Endometrium (tissue), 2 donors: ENCODE measurements around the gene BMPER.

Source experiments
- FAIRE-seq: peaks from 2 replicates; lab custom pipeline; 2012; peaks lifted over from hg19 to GRCh38; lab: Jason Lieb, UNC
- donor health status: control.
- donor health status: control.

BMPER gene

DNA sequence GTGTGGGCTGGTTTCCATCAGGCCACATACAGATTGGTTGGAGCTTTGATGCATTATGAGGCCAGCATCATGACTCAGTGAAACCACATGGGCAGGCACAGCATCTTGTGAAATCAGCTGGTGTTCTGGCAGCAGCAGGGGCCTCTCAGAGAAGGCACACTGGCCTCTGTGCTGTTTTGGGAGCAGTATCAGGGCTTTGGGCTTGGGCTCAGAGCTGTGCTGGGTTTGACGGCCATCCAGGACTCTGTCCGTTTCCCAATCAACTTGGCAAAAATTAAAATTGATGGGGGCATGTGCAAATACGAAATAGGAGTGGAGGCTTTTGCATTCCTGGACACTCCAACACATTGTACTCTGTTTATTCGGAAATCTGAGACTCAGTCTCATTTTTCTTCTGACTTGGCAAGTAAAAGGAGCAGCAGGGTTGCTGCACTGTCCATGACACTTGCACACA lies 190.9 kb downstream of the BMPER start:
- no peak for FAIRE-seq

DNA sequence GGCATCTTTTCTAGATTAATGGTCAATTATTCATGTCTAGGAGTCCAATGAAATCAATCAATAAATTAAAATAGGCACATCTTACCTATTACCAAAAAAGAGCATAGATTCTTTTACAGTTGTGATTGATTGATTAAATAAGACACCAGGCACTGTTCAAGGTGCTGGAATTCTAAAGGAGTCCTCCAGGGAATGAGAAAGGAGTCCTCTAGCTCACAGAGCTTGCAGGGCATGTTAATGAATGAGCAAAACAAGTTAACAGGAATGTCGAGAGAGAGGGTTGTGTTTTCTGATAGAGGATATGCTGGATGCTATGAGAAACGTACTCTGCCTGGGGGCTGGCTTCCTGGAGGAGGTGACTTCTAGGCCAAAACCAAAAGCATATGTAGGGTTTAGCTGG lies 191.4 kb downstream of the BMPER start:
- FAIRE-seq = no peak

DNA sequence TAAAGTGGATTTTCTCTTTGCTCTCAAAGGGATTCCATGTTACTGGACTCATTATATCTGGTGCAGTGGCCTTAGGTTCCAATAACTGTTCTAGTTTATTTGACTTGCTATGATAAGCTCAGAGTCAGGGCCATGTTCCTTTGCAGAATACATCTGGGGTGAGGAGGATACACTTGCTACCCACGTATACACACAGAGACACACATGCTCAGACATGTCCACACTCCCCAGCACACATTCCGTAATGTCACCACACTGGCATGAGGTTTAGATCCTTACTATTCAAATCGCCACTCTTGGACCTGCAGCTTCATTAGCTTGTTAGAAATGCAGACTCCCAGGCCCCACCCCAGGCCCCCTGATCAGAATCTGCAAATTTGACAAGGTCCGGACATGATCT lies 195.3 kb downstream of the BMPER start:
- no peak for FAIRE-seq

DNA sequence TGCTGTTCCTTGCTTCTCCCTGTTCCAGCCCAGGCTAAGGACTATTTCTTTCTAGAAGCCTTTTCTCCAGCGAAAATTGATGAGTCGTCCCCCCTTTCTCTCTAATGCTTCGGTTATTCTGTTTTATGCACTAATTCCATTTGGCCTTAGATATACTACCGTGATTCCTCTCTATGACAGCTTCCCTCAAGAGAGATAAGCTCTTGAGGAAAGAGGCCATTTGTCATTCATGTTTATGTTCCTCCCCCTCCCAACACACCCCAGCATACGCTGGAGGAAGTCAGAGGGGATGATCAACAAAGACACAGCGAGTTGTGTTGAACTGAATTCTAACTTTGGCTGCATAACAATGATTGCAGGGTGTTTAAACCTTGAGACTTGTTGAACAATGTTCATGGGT lies 198.8 kb downstream of the BMPER start:
- FAIRE-seq = no peak

DNA sequence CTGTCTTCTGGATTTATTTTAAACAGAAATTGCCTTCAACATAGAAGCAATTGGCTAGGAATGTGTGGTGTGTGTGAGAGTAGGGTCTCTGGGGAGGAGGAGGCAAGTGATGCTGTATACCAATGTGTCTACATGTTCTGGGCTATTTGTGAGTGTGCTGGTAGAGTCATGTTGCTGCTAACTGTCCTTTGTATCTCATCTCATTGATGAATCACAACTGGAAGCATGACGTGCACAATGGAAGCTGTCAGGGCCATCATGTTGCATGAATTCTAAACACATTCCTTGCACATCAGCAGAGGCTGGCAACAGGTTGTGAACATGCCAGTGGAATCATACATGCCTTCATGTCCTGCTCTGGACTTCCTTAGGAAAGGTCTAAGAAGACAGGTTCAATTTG lies 199.7 kb downstream of the BMPER start:
- FAIRE-seq = no peak

DNA sequence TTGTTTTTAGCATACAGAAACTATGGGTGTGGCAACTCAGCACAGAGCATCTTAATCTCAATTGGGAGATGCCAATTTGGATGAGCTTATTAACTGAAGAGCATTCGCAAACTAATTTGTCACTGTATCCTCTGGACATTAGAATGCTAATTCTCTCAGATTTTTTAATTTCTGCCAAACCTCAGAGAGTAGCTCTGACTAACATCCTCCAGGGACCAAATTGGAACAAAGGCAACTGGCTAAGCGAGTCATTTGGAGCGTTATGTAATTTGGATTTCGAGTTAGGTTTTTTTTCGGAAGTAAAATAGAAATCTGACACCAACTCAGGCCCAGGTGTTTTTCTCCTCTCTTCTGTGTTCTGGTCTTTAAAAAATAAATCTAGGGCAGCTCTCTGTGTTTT lies 201.9 kb downstream of the BMPER start:
- FAIRE-seq = no peak

DNA sequence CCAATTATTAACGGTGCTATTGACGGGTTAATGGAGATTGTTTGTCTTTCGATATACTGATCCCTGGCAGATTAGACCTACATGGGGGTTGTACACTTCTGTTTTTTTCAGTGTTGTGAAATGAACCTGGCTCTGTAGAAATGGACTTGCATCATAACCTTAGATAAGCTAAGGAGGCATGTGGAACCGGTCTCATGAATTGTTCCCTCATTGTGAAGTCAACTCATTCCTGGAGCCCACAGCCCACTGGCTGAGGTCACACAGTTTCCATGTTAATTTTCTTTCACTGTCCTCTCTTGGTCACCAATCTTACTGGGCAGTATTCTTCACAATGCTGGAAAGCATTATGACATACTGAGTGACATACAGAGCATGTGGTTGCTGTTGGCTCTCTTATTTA lies 202.8 kb downstream of the BMPER start:
- FAIRE-seq = no peak

DNA sequence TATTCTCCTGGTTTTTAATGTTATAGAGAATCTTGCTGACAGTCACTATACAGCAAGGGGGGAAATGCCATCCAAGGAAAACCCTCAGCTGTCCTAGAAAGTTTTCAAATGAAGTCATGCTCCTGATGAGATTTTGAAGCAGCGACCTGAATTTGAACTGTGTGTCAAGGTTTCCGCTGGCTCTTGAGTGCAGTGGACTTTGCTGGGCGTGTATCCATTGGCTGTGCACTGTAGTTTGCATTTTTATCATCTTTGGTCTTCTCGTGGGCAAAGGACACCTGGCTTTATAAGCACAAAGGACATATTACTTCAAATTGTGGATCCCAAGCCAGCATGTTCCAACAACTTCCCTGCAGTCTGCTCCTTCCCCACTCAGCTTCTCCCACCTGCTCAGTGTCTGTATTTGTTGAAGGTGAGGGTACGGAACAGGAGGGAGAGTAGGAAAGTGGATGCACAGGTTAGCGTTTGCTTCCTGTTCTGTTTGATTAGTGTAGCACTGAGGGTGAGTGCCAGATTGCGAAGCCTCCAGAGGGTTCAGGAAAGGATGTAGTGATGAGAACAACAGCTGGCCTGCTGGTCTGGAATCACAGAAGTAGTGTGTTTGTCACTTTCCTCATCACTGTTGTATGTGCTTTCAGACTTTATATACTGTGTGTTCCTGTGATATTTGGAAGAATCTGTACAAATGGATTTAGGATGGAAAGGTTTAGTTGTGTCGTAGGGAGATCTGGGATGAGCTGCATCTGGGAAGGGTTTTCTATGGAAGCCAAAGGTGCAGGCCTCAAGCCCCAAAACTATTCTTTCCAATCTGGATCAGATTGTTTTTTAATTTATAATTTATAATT lies 204.8 kb downstream of the BMPER start:
- no peak for FAIRE-seq

DNA sequence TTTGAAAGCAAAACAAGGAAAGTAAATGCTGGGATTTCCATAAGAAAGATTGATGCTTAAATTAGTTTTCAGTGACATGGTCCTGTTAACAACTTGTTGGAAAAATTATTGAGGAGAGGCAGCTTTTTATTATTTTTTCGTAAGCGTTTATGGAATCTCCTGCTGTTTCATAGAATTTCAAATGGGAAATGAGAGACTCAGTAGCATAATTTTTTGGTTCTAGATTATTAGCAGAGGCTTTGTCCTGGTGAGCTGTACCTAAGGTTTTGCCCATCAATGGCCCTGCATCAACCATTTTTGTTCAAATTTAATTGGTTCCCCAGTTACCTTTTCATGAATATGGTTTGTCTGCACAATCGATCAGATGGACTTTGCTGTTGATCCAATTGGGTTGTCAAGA lies 205.7 kb downstream of the BMPER start:
- no peak for FAIRE-seq

DNA sequence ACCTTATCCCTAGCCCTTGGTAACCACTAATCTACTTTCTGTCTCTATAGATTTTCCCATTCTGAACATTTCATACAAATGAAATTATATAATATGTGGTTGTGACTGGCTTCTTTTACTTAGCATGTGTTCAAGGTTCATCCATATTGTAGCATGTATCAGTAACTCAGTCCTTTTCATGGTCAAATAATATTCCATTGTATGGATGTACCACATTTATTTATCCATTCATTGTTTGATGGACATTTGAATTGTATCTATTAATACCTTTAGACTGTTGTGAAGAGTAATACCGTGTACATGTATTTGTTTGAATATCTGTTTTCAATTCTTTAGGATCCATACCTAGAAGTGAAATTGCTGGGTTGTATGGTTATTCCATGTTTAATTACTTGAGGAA lies 210.2 kb downstream of the BMPER start:
- FAIRE-seq = no peak

DNA sequence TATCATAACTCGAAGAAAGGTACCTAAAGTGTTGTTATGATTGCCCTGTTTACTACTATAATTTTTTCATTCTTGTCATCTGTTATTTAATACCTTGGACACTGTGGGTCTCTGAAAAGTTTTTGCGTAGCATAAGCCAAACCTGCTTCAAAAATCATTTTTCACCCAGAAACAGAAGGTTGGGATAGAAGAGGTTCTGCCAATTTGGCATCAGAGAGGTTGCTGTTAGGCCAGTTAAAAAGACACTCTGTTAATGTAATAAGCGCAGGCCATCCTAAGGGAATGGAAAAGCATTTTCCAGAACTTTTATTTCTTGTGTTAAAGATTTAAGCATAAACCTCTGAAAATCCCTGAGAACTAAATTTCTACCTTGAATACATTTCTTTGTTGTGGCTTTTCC lies 212.2 kb downstream of the BMPER start:
- no peak for FAIRE-seq

DNA sequence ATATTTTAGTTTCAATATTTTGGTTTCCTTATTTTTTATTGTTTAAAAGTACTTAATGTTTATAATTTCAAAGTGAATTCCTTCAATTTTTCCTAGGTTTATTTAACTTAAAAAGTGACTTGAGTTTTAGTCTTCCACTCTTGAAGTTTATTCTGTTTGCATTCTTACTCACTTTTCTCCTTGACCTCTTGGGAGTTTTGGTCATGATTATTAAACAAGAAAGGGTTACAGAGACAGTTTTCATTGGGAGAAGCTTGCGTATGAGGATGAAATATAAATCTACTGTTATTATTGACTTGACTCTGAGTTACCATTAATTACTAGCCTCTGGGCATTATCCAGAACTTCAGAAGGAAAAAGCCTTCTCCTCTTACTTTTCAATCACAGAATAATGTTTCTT lies 216.0 kb downstream of the BMPER start:
- FAIRE-seq = peak; percentile 100

DNA sequence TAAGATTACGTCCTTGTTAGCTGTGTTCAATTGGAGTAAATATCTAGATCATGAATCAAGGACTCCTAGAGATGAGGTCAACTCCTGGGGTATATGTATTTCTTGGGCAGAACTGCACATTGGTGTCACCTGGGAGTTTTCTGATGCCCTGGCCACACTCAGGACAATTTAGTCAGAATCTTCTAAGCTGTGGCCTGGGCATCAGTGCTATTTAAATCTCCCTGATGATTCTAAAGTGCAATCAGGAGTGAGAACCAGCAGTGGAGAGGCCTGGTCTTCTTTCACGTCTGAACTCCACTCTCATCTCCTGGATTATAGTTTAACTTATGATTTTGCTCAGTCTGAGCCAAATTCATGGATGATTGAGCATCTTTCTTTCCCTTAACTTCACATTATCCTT lies 218.0 kb downstream of the BMPER start:
- FAIRE-seq = no peak

DNA sequence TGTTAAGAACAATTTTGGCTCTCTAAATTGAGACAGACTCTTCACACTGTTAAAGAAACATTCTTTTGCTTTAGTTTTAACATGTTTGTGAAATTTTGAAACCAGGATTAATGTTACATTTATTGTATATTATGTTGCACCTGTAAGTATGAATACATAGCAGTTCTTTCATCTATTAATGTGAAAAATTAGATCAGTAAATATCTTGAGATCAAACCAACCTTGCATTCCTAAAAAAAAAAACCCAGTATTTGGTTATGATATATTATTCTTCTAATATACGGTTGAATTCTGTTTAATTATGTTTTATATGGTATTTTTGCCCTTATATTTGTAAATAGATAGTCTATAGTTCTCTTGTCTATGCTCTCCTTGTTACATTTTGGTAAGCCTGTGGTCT lies 219.4 kb downstream of the BMPER start:
- no peak for FAIRE-seq

DNA sequence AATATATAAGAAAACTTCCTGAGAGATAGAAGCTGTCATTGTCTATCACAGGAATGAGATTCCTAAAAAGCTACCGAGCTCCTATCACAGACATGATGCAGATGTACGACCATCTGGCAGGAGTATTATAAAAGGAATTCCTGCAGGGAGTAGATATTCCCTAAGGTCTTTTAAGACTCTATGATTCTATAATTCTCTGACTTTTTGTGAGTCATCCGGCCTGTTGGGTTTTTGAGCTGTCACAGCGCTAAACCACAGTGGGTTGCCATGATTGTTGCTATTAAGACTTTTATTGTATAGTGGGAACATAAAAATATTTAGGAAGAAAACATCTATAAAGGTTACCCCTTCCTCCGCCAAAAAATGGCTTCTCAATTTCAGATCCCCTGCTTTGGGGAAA lies 223.4 kb downstream of the BMPER start:
- no peak for FAIRE-seq

DNA sequence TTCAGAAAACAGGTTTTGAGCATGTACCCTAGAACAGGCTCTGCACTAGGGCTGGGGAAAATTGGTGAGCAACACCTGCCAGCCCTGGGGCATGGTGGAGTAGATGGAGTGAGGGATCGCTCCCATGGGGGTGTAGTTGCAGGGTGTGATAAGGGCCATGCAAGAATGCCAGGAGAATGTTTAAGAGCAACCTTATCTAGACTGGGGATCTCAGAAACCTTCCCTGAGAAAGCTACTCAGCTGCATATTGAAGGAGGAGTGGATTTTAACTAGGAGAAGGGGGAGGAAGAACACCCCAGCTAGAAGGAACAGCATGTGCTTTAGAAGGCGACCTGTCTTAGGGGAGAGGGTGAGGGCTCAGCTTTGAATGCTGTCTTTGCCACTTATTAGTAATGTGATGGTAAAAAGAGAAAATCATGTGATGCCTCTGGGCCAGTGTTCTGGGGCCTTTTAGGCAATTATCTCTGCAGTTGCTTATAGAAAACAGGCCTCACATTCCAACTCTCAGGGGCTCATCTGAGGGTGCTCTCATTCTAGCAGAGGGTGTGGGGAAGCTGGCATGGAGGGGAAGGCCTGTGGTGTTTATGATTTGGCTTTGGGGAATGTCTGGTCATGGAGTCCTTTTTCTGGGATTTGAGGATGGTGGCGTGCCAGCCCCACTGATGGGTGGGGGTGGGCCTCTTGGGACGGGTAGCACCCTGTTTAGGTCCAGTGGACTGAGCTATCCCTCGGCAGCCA lies 225.4 kb downstream of the BMPER start:
- FAIRE-seq = no peak

DNA sequence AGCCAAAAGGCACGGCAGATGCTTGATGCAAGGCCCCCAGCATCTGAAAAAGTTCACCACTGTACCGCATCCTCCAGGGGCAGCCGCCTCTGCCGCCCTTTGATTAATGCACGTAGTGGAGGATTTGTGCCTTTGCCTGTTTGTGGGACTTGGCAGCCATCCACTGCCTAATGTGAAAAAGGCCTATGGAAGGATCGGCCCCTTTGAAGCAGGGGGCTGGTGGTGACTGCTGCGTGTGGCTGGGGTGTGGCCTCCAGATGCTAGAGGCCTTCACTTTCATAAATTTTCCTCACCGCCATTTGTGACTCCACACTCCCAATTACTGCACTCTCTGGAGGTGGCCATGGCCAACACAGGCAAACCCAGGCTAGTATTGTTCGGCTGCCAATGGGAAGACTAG lies 226.0 kb downstream of the BMPER start:
- no peak for FAIRE-seq

DNA sequence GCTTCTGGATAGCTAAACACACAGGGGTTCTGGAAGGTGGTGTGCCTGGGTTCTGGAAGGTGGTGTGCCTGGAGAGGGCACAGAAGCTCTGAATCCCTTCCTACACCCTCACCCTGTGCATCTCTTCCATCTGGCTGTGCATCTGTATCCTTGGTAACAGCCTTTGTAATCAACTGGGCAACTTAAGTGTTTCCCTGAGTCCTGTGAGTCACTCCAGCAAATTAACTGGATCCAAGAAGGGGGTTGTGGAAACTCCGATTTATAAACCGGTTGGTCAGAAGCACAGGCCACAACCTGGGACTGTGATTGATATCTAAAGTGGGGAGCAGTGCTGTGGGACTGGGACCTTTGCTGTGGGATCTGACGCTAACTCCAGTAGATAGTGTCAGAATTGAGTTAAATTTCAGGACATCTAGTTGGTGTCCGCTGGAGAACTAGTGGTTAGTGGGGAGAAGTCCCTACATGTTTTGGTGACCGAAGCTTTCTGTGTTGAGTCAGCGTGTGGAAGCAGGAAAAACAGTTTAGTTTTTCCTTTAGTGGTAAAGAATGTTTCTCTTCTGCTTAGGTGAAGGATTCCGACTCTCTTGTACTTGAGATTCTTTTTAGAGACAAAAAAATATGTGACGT lies 228.1 kb downstream of the BMPER start:
- no peak for FAIRE-seq

DNA sequence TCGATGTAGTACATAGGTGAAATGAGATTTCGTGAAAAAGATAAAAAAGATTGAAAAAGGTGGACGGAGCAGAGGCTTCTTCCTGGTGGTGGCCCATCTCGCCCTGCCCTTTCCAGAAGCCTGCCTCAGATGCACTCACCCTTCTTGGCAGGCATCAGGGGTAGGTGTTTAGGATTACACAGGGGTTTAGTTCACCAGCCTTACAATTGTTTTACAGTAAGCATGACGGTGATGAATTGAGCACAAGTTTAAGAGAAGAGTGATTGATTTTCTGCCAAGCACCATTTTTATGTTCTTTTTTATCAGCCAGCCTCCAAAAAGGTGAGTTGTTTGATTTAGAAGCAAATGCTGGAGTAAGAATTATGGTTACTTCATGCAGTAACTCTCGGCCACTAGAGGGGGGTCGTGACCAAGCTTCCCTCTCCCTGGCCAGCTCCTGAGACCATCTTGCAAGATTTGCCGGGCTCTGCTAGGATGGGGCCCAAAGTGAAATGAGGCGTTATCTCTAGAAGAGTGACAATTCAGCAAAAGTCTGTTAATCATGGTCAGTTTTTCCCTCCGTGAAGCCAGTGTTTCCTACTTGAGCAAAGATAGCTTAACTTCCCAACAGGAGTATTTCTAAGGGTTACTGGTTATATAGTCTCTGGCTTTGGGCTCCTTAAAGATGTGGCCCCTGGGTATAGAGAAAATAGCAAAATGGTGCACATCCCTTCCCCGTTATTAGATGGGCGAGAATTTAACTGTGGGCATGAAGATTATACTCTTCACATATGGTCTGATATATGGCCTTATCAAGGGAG lies 228.8 kb downstream of the BMPER start:
- no peak for FAIRE-seq

DNA sequence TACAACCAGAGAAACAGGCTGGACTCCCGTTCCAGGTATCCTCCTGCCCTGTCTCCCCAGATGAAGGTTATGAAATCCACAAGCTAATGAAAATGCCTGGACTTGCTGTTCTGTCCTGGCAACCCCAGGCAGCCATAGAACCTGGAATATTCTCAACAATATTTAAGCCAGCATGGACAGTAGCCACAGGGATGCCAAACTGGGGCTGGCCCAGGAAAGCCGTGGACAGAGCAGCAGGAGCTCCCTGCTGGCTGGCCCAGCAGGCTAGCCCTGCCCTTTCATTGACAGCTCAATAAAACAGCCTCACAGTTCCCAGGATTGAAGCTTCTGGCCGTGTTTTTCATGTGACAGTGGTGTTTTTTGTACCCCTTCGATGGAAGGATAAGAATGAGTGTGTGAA lies 230.6 kb downstream of the BMPER start:
- no peak for FAIRE-seq

DNA sequence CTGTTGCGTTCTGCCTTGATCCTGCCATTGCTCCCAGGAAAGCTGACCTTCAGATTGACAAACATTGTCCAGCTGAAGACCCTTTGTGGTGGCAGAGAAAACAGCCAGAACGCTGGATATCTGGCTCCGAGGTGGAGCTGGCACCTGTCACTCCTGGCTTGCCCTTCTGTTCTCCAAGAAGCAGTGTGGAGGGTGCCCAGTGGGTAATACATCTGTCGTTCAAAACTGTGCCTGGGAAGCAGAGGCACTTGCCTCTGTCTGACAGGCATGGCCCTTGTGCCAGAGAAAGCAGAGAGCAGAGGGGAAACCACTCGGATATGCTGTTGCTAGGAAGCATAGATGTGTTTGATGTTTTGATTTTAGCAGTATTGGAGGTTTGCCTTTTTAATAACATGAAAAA lies 231.4 kb downstream of the BMPER start:
- no peak for FAIRE-seq

DNA sequence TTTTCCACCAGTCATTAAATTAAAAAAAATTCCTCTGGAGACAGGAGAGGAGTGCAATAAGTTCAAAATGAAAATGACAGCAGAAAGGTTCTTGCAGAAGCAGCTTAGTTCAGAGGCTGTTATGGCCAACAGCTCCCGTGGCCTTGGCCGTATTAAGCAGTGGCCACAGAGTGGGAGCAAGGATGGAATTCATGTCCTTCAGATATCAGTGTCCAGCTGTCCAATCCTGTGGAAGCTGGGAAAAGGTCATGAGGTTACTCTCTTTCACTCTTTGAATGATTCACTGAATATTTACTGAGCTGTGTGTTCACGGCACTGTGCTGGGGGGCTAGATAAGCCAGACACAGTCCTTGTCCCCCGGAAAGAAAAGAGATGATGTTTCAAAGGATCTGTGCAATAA lies 231.8 kb downstream of the BMPER start:
- no peak for FAIRE-seq
